M059J (cell line): ENCODE results near the gene GAR1. TPM values are rescaled to one million over a fixed set of nuclear protein-coding genes. Genes with fewer than 3 reads are reported as not detected.
"Not testable (repeated sequence)": the region's sequence is repeated elsewhere in the genome, so short reads cannot be mapped to it uniquely, and the experiment has no call there.

Experiments
- DNase-seq: peaks from one replicate; pipeline ENCODE4 v3.0.0-alpha.2; 2012; ENCODE audit warnings: low read depth
- total RNA-seq: library from RNA; depleted of rRNA; stranded (reverse); fragments of >200 nt; shearing (Covaris generic); gene quantifications from 2 replicates; pipeline ENCODE4 v1.2.3, GENCODE V29; 2014; rRNA removed

The GAR1 gene
- 3.6 and 8.7 TPM in 2 replicates for total RNA-seq

DNA sequence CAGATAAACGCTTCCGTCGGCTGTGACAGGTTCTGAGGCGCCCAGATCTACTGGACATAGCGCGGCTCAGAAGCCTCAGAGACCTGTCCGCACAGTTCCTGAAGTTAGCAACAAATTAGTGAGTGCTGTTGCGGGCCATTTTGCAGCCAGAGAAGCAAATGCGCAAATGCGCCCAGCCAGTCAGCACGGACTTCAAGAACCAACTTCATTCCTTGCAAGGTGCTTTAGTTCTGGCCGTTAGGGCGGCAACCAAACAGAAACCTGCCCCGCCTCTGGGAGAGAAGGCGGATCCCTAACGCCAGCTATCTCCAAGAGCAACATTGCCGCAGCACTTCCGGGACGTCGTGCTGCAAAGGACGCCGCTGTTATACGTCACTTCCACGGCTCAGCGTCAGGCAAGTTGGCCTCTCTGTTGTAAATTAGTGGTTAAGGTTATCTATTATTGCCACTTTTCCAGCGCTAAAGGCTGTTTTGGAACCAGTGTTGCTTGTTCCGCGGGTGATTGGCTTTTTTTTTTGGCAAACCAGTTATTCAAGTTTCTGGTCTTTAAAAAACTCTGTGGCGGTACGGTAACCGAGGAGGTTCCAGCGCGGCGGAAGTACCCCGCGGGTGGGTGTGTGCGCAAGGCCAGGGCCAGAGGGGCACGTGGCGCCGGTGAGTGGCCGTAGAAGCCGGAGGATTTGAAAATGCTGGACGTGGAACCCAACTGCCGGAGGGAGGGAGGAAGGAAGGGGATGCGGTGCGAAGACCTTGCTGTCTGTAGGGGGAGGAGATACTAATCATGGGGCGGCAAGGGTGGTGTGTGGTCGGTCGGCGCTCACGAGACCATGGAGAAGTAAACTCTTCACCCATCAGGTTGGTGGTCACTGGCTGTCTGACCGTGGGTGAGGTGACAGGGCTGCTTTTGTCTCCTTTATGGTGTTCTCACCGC is at the start of gene GAR1:
Gene GAR1 (plus strand): TSS at position 612 of the 931 bp plus-strand sequence. CDS start 403 bp downstream, outside the sequence.
- DNase-seq, result peak; percentile 89

DNA sequence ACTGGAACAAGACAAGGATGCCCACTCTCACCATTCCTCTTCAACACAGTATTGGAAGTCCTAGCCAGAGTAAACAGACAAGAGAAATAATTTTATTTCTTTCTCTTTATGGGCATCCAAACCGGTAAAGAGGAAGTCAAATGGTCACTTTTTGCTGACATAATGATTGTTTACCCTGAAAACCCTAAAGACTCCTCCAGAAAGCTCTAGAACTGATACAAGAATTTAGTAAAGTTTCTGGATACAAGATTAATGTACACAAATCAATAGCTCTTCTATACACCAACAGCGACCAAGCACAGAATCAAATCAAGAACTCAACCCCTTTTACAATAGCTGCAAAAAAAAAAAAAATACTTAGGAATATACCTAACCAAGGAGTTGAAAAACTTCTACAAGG is 33.5 kb upstream of the GAR1 start:
- DNase-seq, result not testable (repeated sequence)

DNA sequence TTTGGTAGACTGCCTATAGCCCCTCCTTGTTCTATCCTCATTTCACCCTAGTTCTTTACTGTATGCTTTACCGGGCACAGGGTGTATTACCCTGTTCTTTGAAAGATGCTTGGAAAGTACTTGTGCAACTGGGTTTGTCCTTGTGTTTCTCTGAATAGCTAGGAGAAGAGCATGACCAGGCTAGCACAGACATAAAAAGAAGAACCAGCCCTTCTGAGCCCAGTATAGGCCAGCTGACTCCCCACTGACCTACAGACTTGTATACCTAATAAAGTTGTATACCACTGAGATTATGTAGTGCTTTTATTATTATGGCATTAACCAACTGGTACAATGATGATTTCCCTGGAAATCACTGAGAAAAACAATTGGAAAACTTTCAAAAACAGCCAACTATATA is 28.7 kb upstream of the GAR1 start:
- DNase-seq, result no peak

DNA sequence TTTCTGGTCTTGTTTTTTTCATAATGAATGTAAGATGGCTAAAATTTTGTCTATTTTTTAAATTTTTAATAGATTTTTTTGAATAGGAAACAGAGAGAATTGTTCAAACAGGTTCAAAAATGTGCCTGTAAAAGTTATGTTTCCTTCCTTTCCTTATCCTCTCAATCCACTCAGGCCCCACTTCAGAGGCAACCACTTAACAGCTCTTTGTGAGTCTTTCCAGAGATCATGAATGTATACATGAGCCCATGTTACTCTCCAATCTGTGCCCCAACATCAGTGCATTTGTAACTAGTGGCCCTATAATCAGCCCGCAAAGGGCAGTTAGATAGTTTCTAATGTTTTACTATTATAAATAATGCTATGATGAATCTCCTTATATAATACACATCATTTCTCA is 27.8 kb upstream of the GAR1 start:
- DNase-seq, result no peak

DNA sequence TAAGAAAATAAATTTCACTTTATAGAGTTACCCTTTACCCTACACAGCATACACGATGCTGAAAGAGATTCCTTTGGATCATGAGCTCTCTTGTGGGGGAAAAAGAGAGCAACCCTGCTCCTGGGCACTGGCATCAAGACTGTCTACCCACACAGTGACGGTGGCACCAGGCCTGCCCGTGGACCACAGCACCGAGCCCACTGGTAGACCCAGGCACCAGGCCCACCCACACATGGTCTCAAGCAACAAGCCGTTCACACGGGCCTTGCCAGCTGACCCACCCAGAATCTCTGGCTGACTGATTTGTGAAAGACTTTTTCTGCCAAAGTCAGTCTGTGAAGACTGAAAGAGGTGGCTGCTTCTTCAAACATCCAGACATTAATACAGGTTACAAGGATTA is 20.5 kb upstream of the GAR1 start:
- no peak for DNase-seq

DNA sequence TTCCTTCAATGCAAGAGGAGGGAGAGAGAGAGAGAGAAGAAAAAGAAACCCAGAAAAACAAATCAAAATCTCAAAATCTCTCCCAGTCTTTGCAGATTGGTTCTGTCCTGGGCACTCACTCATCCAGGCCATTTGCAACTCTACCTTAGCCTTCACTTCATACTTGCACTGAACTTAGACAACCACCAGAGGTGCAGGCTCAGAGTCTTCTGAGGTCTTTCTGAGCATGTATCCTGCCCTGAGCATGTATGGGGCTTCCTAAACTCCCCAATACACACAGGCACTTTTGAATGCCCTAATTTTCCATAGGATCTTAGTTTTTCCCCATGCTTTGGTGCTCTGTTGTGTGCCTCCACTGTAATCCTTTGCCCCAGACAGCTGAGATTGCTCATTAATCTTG is 16.7 kb upstream of the GAR1 start:
- DNase-seq, result no peak

DNA sequence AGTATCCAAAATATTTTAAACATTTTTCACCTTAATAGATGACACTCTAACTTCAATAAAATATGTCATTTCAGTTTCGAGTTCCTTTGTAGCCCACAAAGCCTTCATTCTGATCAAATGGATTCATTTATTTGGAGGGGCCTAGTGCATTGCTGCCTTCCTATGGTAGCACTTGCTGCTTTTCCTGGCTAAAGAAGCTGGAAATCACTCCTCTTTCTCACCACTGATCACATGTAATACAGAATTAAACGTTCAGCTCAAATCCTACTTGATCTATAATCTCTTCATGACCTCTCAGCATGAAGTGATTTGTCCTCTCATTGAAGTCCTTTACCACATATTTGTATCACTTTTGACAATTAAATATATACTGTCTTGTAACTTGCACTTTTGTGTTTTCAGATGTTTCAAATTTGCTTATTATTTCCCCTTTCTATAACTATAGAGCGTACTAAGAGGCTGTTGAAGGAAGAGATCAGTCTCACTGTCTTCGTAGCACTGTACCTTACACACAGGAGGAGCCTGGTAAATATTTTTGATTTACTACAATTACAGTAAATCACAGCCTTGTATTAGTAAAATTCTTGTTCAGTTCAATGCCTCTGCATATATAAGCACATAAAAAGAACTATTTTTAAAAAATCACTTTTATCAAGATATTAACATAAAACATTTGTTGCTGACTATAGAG is 14.3 kb upstream of the GAR1 start:
- peak; percentile 8 for DNase-seq

DNA sequence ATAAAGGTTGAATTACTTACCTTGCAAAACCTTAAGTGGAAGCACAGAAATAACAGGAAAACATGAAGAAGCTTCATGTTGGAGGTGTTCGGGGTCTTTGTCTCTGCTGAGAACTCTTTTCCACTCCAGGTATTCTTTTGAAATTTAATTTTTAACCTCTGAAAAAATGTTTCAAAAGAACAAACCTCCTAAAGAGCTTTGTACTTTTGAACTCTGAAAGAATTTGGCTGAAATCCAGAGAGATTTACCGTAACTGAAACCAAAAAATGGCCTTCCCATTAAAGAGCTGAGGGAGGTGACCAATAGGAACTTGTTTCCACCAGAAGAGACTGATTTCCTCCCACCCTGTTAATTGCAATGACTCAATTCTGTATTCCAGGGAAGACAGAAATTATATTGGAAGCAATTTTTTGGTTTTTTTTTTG is 13.7 kb upstream of the GAR1 start, which contains the start of gene CFI:
Gene CFI (minus strand): TSS at position 105 of the 425 bp plus-strand sequence. CDS start 28 bp downstream, at position 77.
- DNase-seq, result peak; percentile 85

DNA sequence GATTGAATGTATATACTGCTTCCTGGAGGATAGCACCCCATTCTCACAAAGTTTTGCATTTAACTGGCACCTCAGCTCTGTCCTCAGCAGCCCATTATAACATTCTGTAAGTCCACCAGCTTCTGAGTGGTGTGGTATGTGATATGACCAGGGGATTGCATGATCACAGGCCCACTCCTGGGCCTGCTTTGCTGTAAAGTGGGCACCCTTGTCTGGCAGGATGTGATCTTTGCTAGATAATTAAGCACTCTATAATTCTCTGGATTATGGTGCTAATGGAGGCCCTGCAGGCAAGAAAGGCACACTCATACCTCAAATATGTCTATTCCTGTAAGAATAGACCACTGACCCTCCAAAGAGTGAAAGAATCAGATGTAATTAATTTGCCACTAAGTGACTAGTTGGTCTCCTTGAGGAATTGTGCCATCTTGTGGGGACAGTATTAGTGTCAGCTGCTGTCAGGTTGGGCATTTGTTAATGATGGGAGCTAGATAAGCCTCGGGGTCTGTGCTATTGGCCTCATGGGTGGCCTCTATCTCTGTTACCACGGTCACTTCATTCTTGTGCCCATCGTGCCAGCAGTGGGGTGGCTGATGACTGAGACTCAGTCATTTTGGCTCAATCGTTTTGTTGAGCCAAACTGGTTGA is 11.5 kb upstream of the GAR1 start:
- DNase-seq, result peak; percentile 74

DNA sequence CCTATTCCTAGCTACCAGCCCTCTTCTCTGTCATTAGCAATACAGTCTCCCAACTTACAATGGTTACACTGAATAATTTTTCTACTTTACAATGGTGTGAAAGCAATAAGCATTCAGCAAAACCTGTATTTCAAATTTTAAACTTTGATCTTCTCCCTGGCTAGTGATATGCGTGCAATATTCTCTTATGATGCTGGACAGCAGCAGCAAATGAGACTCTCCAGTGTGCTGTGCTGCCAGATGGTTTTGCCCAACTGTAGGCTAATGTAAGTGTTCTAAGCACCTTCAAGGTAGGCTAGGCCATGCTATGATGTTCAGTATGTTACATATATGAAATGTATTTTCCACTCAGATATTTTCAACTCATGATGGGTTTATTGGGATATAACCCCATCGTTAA is 5.9 kb upstream of the GAR1 start:
- no peak for DNase-seq

DNA sequence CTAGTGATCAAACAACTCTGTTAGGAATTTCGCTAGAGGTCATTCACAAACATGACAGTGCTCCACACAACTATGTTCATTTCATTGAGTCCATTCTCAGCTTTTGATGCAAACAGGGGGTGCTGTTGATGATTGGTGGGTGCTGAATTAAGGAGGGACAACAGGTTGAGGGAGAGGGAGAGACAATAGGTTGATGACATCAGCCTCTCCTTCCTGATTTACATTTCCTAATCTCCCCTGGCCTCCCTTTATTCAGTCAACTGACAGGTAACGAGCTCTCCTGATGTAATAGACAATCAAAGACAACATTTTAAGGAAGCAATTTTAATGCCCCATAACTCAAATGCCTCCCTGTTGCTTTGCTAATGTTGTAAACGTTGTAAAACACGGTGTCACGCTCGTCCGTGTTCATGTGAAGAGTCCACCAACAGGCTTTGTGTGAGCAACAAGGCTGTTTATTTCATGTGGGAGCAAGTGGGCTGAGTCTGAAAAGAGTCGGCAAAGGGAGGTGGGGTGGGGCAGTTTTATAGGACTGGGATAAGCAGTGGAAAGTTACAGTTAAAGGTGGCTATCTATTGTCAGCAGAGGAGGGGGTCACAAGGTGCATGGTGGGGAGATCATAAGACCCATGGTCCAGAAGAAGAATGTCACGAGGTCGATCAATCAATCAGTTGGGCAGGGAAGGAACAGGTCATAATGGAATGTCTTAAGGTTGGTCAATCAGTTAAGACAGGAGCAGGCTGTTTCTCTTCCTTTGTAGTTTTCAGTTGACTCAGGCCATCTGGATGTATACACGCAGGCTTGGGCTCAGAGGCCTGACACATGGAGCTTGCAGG is 4.8 kb upstream of the GAR1 start:
- no peak for DNase-seq

DNA sequence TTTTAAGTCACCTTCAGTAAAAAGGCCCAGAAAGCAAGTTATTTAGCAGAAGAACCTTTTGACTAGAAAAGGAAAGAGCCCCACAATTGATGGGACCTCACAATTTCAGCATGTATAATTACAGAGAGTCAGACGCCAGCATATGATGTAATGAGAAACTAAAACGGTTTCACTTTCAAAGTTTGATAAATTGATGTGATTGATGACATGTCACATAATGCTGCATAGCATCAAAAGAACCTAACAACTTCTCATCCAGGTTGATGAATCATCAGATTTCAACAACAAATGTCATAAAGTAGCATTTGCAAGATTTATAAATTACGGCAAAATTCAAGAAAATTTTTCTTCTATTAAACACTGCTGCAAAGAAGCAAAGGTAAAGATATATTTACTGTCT is 3.9 kb upstream of the GAR1 start:
- no peak for DNase-seq

DNA sequence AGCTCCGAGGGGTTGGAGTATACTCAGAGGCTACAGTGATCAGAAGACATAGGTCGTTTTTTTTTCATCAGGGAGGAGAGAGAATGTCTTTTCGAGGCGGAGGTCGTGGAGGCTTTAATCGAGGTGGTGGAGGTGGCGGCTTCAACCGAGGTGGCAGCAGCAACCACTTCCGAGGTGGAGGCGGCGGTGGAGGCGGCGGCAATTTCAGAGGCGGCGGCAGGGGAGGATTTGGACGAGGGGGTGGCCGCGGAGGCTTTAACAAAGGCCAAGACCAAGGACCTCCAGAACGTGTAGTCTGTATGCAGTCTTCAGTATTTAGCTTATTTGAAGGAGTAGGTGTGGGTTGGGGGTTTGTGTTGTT is 500 bp downstream of the GAR1 start:
- DNase-seq, result no peak

DNA sequence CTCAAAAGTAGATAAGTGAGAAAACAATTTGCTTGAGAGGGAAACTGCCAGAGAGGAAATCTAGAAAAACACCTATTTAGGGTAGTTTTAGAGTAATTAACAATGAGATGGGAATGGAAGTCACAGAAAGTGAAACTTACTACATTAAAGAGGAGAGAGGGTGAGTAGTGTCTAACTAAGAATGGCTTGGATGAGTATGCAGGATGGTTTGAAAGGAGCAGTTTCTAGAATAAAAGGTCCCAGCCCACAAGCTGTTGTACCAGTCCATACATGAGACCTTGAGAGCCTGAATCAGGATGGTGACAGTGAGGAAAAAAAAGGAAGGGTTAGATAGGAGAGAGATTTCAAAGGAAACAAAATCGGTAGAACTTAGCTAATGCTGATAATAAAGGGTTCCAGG is 1.3 kb downstream of the GAR1 start:
- no peak for DNase-seq

DNA sequence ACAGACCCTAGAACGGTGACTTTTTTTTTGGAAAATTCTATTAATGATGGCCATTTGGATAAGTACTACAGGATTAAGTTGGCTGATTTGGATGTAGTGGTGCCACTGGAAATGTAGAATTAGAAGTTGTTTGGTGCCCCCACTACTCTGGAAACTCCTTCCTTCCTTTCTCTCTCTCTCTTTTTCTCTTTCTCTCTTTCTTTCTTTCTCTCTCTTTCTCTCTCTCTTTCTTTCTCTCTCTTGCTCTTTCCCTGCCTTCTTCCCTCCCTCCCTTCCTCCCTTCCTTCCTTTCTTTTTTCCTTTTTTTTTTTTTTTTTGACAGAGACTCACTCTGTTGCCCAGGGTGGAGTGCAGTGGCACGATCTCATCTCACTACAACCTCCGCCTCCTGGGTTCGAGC is 2.7 kb downstream of the GAR1 start:
- DNase-seq, result no peak

DNA sequence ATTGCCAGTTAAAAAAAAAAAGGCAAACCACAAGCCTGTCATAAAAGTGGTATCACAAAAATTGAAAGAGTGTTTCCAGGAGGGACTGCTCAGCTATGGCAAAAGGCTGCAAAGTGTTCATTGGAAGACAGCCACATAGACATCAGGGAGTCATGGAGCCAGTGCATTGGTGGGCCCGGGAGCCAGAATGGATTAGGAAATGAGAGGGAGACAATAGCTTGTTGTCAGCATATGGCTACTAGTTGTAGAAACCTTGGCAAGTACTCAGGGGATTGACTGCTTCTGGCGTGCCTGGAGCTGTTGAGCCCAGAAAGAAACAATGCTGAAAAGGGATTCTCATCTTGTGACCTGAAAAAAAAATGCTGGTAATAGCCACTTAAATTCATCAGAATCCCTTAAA is 5.0 kb downstream of the GAR1 start:
- DNase-seq, result no peak

DNA sequence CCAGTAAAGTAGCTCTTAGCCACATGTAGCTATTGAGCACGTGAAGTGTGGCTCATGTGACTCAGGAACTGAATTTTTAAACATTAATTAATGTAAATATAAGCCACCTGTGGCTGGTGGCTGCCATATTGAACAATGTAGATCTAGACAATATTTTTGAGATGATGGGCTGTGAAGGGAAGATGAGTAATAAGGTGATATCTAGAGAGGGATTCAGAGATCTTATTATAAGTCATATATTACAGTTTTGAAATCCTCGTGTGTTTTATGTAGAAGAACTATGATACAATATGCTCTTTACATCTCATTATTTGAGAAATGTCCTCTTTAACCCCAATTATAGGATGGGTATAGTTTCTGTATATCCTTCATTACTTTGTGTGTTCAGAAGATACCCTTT is 5.6 kb downstream of the GAR1 start:
- no peak for DNase-seq

DNA sequence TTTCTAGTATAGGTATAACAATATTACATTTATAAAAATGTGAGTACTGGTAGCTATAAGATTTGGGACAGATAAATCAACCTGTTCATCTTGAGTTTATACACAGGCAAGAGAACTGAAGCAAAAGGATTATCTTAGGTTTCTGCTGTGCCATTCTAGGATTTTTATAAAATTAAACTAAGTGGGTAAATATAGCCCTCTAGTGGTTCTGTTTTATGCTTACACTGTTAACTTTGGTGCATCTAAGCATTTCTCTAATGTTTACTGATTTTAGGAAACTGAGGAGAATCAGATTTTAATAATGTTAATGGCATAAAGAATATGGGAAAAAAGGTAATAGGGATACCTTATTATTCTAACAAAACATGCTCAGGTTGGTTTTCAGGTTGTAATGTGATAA is 11.2 kb downstream of the GAR1 start:
- DNase-seq, result peak; percentile 7

DNA sequence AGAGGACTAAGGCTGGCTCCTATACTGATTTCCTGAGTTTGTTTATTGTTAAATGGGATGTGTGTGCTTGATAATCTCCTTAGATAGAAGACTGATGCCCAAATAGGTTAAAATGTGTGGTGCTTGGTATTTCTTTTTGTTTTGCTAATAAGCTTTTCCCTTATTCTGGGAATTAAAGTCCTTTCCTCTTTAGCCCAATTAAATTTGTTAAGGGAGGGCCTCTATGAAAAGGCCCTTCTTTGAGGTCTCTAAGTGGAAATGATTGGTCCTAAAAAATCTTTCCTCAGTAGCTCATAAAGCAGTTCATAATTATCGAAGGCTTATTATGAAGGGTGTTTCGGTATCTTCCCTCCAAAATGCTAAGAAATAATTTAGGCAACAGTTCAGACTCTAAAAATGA is 12.1 kb downstream of the GAR1 start, which contains the start of gene RRH:
Gene RRH (plus strand): TSS at position 301 of the 400 bp plus-strand sequence. CDS start 56 bp downstream, at position 357.
- DNase-seq, result no peak

DNA sequence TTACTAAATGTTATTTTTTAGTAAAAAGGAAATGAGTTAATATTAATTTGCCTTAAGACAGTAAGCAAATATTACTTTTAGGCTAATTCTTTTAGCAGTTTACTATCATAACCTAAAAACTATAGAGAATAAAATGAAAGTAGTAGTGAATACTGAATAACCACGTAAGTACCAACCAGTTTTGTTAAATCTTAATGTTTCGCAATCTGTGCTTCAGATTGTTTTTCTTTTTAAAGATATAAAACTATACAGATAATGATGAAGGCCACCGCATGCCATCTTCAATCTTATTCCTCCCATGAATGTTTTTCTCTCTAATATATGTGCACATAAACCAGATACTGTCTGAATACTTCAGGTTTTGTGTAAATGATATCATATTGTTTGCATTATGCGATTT is 18.2 kb downstream of the GAR1 start:
- DNase-seq, result no peak

DNA sequence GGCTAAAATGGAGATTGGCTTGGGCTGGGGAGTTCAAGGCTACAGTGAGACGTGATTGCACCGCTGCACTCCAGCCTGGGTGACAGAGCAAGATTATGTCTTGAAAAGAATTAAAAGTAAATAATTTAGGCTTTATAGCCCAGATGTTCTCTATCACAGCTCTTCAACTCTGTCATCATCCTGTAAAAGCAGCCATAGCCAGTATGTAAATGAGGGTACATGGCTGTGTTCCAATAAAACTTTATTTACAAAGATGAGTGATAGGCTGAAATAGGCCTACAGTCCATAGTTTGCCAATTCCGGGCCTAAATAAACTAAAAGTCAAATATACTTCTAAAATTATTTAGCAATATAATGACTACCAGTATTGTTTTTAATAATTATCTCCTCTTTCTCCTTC is 21.4 kb downstream of the GAR1 start:
- no peak for DNase-seq
